ENCODE measurements around the gene B4GALNT1. TPM values are rescaled to one million over a fixed set of nuclear protein-coding genes. Genes with fewer than 3 reads are reported as not detected.

The B4GALNT1 gene
- total and polyA plus RNA-seq, 2 of the 13 experiments (the other 11 are each of a cell fraction or from before 2014, with no cell fraction given), result 4.5 to 5.4 TPM

DNA sequence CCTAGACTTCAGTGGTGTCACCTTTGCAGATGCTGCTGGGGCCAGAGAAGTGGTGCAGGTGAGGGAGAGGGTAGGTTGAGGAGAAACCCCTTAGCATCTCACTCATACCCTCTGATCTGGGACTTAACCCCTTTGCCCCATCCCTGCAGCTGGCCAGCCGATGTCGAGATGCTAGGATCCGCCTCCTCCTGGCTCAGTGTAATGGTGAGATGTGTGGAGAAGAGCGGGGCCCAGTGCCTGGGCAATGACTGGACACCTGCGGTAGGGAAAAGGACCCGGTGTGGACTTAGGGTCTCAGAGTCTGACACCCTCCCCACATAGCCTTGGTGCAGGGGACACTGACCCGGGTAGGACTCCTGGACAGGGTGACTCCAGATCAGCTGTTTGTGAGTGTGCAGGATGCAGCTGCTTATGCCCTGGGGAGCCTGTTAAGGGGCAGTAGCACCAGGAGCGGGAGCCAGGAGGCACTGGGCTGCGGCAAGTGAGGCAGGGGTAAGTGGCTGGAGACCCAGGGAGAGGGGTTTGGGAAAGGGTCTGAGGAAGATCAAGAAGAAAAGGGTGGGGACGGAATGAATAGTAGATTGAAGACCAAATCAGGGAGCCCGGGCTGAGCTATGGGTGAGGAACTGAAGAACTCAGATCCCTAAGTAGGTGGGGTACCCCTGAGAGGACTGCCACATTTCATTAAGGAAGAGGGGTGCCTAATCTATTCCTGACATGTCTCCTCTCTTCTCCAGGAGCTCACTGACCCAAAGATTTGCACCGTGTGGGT is 7.6 kb downstream of the B4GALNT1 start:
- H3K4me2 ChIP-seq (ENCODE audit: low read depth, low read length), result no peak overlapping the region
- in situ Hi-C loops (cut with HindIII; ENCODE audit: extremely low pct_ligation_motif_present, low pct_unique_long_range_greater_than_20kb) (no loop called here), intact Hi-C loops (cut with micrococcal nuclease; ENCODE audit: unreplicated experiment) (no loop called here)
- peaks cover 31% of the 10 kb centered on the region for H3K4me1 ChIP-seq (ENCODE audit: insufficient read depth, low read length)
- no peaks in the 10 kb centered on the region for H4K20me1 ChIP-seq (ENCODE audit: insufficient read depth, low read length)
- H3K27ac ChIP-seq (ENCODE audit: extremely low read length, insufficient read depth, low read length), result no peak overlapping the region
- BruUV-seq (replicated peaks), result no TSS peak
- no peaks in the 10 kb centered on the region for H3K9me3 ChIP-seq (ENCODE audit: low read length)
- POLR2A ChIA-PET, result interaction anchor here (0.9 kb wide), 1 partner anchor 35 kb away, joined by 4 read pairs; the partner anchor contains the start of gene PIP4K2C
- no peak overlapping the region for H2AFZ ChIP-seq (ENCODE audit: low read length)
- no peak for TF ChIP-seq SALL2 (CRISPR knock-in tag; IDR thresholded peaks at IDR 0.05)
- TF ChIP-seq KLF6 (CRISPR knock-in tag; IDR thresholded peaks at IDR 0.05), result no peak
- no peak for TF ChIP-seq CBX1 (IDR thresholded peaks at IDR 0.05; ENCODE audit: low read depth)
- no peak for TF ChIP-seq AFF4 (CRISPR knock-in tag; IDR thresholded peaks at IDR 0.05)
- no peak for TF ChIP-seq THYN1 (CRISPR knock-in tag; IDR thresholded peaks at IDR 0.05; ENCODE audit: borderline replicate concordance, low read depth)
- no peak for TF ChIP-seq ZNF274 (CRISPR knock-in tag; IDR thresholded peaks at IDR 0.05)
- no peak for TF ChIP-seq HNRNPUL1 (IDR thresholded peaks at IDR 0.05; ENCODE audit: low read depth, low read length)
- TF ChIP-seq SIX1 (CRISPR knock-in tag; IDR thresholded peaks at IDR 0.05; ENCODE audit: borderline replicate concordance), result no peak
- TF ChIP-seq NFYC (CRISPR knock-in tag; IDR thresholded peaks at IDR 0.05), result no peak
- no peak for TF ChIP-seq SIN3B (IDR thresholded peaks at IDR 0.05; ENCODE audit: low read length)
- TF ChIP-seq ZNF781 (CRISPR knock-in tag; IDR thresholded peaks at IDR 0.05; ENCODE audit: borderline replicate concordance, not compliant biosample characterization), result no peak
- no peak for TF ChIP-seq ZNF841 (CRISPR knock-in tag; IDR thresholded peaks at IDR 0.05; ENCODE audit: borderline replicate concordance)
- no peak for TF ChIP-seq TEAD3 (CRISPR knock-in tag; optimal IDR thresholded peaks at IDR 0.05; ENCODE audit: borderline replicate concordance)
- no peak for TF ChIP-seq ZNF281 (CRISPR knock-in tag; IDR thresholded peaks at IDR 0.05; ENCODE audit: borderline replicate concordance)
- TF ChIP-seq ERF (CRISPR knock-in tag; IDR thresholded peaks at IDR 0.05), result no peak
- ATAC-seq (no peak), DNase-seq (ENCODE audit: low spot score) (no peak), FAIRE-seq (no peak)
- H3K27me3 ChIP-seq (ENCODE audit: control insufficient read depth in 1 of 2, insufficient read depth in 2 of 2, low read length in 2 of 2), result peaks cover 10 to 34% of the 10 kb centered on the region in 2 experiments; a peak in 4 of 5 replicates
- CTCF ChIA-PET (ENCODE audit: low intra/inter-chr PET ratio, low total read pairs), result no interaction called here
- no peak overlapping the region for H3K4me3 ChIP-seq (replicated peaks in 1 of 3; ENCODE audit: insufficient read depth in 1 of 3, low read depth in 2 of 3, low read length in 3 of 3)
- H3K79me2 ChIP-seq (ENCODE audit: insufficient read depth, low read length), result no peaks in the 10 kb centered on the region
- H3K36me3 ChIP-seq (replicated peaks in 1 of 2; ENCODE audit: control insufficient read depth in 1 of 2, insufficient read depth in 2 of 2, low read length in 2 of 2), result 0 out of 5 replicates have a peak, but pooled peaks cover 0 to 3% of the 10 kb centered on the region in 2 experiments
- no peak overlapping the region for H3K9ac ChIP-seq (ENCODE audit: insufficient read depth, low read depth, low read length)
- 68% methylated on average over 11 of the region's 12 CpGs for WGBS (ENCODE audit: low lambda C conversion rate)
